Stimulated activated CD4-positive, alpha-beta T cell treated with anti-CD3 and anti-CD28 coated beads, Interleukin-4, amount 100 ng/mL, for 1 hour (primary cell): ENCODE results near the gene SNAPC3.

Experiments
- DNase-seq: peaks from one replicate; pipeline ENCODE4 v3.0.0-alpha.2; 2020

SNAPC3 gene

GRCh38 chr9:15492485-15493150 is 69.9 kb downstream of the SNAPC3 start:
- DNase-seq = no peak

- DNase-seq = no peak
Observed at GRCh38 chr9:15498246-15498995, 75.7 kb downstream of the SNAPC3 start.

- DNase-seq = no peak
Observed at GRCh38 chr9:15499139-15499538, 76.5 kb downstream of the SNAPC3 start.

- no peak for DNase-seq
Observed at GRCh38 chr9:15501179-15501578, 78.5 kb downstream of the SNAPC3 start.

GRCh38 chr9:15501803-15502202 is 79.1 kb downstream of the SNAPC3 start:
- DNase-seq = no peak

GRCh38 chr9:15505921-15506320 is 83.2 kb downstream of the SNAPC3 start:
- DNase-seq = no peak

GRCh38 chr9:15509931-15510788 is 87.5 kb downstream of the SNAPC3 start:
- DNase-seq = peak; percentile 71

- DNase-seq = peak; percentile 82
Observed at GRCh38 chr9:15510789-15511575, 88.3 kb downstream of the SNAPC3 start, which contains the start of gene PSIP1. Gene PSIP1 (minus strand): TSS chr9:15510970. CDS start chr9:15510188, 782 bp downstream.
